ENCODE data around the gene IQGAP1.

Gene IQGAP1

DNA sequence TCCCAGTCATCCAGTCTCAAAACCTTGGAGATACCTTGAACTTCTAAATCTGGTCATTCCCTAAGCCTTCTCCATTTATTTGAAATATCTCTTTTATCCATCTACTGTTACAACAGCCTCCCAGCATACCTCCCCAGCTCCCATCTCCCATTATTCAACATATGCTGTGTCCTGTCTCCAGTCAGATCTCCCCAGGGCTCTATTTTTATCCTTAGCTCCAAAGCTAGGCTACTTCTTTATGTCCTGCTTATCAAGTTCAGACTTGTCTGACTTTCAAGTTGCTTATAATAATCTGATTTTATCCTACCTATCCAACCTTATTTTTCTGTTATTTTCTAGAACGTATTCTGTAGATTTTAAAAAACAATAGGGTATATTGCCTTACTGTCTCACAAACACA is 44.2 kb downstream of the IQGAP1 start:
- TF ChIP-seq, protein P1, sequence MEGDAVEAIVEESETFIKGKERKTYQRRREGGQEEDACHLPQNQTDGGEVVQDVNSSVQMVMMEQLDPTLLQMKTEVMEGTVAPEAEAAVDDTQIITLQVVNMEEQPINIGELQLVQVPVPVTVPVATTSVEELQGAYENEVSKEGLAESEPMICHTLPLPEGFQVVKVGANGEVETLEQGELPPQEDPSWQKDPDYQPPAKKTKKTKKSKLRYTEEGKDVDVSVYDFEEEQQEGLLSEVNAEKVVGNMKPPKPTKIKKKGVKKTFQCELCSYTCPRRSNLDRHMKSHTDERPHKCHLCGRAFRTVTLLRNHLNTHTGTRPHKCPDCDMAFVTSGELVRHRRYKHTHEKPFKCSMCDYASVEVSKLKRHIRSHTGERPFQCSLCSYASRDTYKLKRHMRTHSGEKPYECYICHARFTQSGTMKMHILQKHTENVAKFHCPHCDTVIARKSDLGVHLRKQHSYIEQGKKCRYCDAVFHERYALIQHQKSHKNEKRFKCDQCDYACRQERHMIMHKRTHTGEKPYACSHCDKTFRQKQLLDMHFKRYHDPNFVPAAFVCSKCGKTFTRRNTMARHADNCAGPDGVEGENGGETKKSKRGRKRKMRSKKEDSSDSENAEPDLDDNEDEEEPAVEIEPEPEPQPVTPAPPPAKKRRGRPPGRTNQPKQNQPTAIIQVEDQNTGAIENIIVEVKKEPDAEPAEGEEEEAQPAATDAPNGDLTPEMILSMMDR (conservative IDR thresholded peaks at IDR 0.05), result no peak
- H3K27ac ChIP-seq, result no peak overlapping the region

DNA sequence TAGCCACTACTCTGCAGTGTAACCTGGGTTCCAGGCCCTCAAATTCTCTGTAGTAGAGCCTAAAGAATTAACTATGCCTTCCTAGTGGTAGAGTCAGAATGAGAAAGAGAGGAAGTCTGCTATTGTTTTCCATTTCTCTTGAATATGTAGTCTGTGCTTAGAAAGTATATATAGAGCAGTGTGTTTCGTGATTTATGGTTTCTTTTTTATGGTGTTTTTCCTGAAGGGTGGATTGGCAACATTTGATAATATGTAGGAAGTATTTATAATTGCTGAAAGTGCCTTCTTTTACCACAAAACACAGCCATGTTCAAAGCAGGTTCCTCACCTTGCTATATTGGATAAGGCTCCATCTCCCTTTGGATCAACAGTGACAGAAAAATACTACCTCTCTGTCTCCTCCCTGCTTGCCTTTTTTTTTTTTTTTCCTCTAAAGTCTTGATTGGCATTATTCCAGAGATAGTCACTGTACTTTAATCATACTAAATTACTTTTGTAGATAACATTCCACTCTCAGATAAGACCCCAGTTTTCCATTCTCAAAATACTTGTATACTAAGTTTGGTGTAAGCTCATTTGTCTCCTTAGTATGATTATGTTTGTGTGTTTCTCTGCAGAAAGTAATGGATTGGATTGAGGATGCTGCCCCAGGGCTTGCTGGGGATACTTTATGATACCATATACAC is 47.8 kb downstream of the IQGAP1 start:
- TF ChIP-seq, protein P1 (conservative IDR thresholded peaks at IDR 0.05), result no peak
- H3K27ac ChIP-seq, result no peak overlapping the region

DNA sequence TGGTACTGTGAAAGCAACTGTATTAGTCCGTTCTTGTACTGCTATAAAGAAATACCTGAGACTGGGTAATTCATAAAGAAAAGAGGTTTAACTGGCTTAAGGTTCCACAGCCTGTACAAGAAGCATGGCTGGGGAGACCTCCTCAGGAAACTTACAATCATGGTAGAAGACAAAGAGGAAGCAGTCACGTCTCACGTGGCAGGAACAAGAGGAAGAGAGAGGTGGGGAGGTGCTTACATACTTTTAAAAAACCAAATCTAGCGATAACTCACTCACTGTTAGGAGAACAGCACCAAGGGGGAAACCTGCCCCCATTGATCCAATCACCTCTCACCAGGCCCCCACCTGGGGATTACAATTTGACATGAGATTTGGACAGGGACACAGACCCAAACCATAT is 48.9 kb downstream of the IQGAP1 start:
- TF ChIP-seq, protein P1 (conservative IDR thresholded peaks at IDR 0.05), result no peak
- H3K27ac ChIP-seq, result no peak overlapping the region

GRCh38 chr15:90437516-90437915 is 49.5 kb downstream of the IQGAP1 start:
- no peak overlapping the region for H3K27ac ChIP-seq
- TF ChIP-seq, protein P1 (conservative IDR thresholded peaks at IDR 0.05), result no peak

GRCh38 chr15:90439946-90440345 is 51.9 kb downstream of the IQGAP1 start:
- no peak overlapping the region for H3K27ac ChIP-seq
- TF ChIP-seq, protein P1 (conservative IDR thresholded peaks at IDR 0.05), result no peak

GRCh38 chr15:90441027-90441426 is 53.0 kb downstream of the IQGAP1 start:
- TF ChIP-seq, protein P1 (conservative IDR thresholded peaks at IDR 0.05), result no peak
- no peak overlapping the region for H3K27ac ChIP-seq

DNA sequence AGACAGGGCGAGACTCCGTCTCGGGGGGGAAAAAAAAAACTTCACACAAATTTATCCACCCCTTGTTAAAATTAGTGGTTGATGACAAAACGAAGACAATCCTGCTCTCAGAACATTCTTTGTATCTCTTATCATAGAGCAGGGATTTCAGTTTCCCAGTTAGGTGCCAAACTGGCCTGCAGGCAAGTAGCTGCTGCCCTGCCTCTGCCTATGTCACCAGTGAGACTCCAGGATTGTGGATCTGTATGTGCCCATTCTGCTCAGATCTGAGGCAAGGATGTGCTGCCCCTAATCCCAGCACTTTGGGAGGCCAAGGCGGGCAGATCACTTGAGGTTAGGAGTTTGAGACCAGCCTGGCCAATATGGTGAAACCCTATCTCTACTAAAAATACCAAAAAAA is 54.4 kb downstream of the IQGAP1 start:
- TF ChIP-seq, protein P1 (conservative IDR thresholded peaks at IDR 0.05), result no peak
- H3K27ac ChIP-seq, result no peak overlapping the region

Data from VCaP (cell line).